HS-27A (cell line): ENCODE results near the gene FAM120AOS.

Experiments
- DNase-seq: peaks from one replicate; pipeline ENCODE4 v3.0.0-alpha.2; 2012; ENCODE audit warnings: low read depth, missing footprints

FAM120AOS gene

GRCh38 chr9:93437996-93438395 lies 15.4 kb downstream of the FAM120AOS start:
- DNase-seq = no peak

- no peak for DNase-seq
Observed at GRCh38 chr9:93436655-93437407, 16.6 kb downstream of the FAM120AOS start.

- DNase-seq = no peak
Observed at GRCh38 chr9:93436218-93436617, 17.2 kb downstream of the FAM120AOS start.

- DNase-seq = no peak
Observed at GRCh38 chr9:93435386-93435785, 18.0 kb downstream of the FAM120AOS start.

- DNase-seq = no peak
Observed at GRCh38 chr9:93434056-93434455, 19.3 kb downstream of the FAM120AOS start.

- no peak for DNase-seq
Observed at GRCh38 chr9:93432964-93433363, 20.4 kb downstream of the FAM120AOS start.

GRCh38 chr9:93431539-93432105 lies 21.8 kb downstream of the FAM120AOS start:
- no peak for DNase-seq

- DNase-seq = no peak
Observed at GRCh38 chr9:93427655-93428379, 25.6 kb downstream of the FAM120AOS start.

GRCh38 chr9:93422977-93423616 lies 30.3 kb downstream of the FAM120AOS start:
- no peak for DNase-seq

- no peak for DNase-seq
Observed at GRCh38 chr9:93419023-93419422, 34.4 kb downstream of the FAM120AOS start.

- DNase-seq = no peak
Observed at GRCh38 chr9:93417538-93417937, 35.8 kb downstream of the FAM120AOS start.

- no peak for DNase-seq
Observed at GRCh38 chr9:93416530-93417235, 36.7 kb downstream of the FAM120AOS start.

GRCh38 chr9:93415176-93415690 lies 38.1 kb downstream of the FAM120AOS start:
- no peak for DNase-seq

- DNase-seq = no peak
Observed at GRCh38 chr9:93413530-93413929, 39.9 kb downstream of the FAM120AOS start.

GRCh38 chr9:93406371-93406770 lies 47.0 kb downstream of the FAM120AOS start:
- DNase-seq = no peak

- DNase-seq = no peak
Observed at GRCh38 chr9:93398471-93398870, 54.9 kb downstream of the FAM120AOS start.

GRCh38 chr9:93397661-93398373 lies 55.6 kb downstream of the FAM120AOS start:
- DNase-seq = no peak
